NCI-H1048 (cell line): ENCODE data around the gene LAPTM5.

ENCODE experiments used
- DNase-seq: peaks from one replicate; lab custom pipeline; 2025; lab: John Stamatoyannopoulos, UW

LAPTM5 gene

DNA sequence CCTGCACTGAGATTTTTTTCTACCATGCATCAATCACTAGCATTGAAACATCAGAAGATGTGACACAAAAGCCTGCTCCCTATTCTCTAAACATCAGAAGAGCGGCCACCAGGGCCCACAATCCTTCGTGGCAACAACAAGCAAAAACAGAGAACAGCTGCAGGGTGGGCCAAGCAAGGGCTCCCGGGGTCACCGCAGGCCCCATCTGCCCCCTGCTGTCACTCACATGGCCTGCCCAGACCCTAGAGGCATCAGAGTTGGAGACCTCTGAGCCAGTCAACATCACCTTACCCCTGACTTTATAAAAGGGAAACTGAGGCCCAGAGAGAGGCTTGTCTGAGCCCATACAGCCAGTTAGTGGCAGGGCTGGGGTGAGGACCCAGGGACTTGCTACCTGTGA, 1.8 kb downstream of the LAPTM5 start:
- DNase-seq, result no peak

- DNase-seq, result no peak
These were observed 2.2 kb downstream of the LAPTM5 start for GRCh38 chr1:30755334-30755733.

GRCh38 chr1:30754684-30755171, 2.8 kb downstream of the LAPTM5 start:
- no peak for DNase-seq

- DNase-seq, result no peak
These were observed 3.9 kb downstream of the LAPTM5 start for GRCh38 chr1:30753660-30754123.

DNA sequence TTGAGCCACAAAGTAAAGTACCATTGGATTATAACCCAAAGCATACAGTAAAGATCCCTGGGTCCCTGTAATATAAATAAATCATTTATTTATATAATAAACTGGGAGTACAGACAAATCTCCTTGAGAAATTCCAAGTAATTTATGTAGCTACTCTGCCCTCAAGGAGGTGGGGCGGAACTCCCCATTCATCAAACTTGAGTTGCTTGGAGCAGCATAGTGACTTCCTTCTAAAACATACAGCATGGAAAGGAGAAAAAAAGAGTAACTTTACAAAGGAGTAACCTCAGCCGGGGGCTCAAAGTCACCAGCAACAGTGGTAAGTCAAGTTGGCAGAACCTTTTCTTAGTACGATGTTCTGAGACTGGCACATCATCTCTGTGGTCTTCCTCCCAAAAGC, 4.5 kb downstream of the LAPTM5 start:
- DNase-seq, result no peak

- DNase-seq, result no peak
These were observed 5.0 kb downstream of the LAPTM5 start for GRCh38 chr1:30752651-30752908.

GRCh38 chr1:30751830-30752650, 5.5 kb downstream of the LAPTM5 start:
- DNase-seq, result no peak

DNA sequence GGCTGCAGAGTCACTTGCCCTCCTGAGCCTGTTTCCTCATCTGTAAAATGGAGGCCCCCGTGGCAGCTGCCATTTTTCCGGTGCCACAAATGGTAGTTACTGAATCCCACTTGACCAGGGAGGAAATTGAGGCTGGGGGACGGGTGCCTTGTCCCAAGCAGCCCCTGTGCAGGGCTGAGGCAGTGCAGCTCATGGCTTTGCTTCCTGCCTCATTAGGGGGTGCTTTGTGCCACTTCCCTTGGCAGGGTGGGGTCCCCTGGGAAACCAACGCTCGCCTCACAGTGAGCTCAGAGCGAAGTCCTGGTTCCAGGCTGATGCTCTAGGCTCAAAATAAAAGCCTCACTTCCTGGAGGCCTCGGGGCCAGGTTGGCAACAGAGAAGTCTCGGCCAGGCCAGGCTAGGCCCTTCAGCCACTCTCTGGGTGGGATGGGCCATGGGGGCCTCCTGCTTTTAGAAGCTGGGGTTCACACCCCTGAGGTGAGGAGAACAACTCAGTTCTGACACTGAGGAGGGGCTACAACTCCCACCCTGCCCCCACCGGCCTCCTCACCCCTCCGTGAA, 6.8 kb downstream of the LAPTM5 start:
- no peak for DNase-seq

GRCh38 chr1:30749691-30750583, 7.6 kb downstream of the LAPTM5 start:
- no peak for DNase-seq

DNA sequence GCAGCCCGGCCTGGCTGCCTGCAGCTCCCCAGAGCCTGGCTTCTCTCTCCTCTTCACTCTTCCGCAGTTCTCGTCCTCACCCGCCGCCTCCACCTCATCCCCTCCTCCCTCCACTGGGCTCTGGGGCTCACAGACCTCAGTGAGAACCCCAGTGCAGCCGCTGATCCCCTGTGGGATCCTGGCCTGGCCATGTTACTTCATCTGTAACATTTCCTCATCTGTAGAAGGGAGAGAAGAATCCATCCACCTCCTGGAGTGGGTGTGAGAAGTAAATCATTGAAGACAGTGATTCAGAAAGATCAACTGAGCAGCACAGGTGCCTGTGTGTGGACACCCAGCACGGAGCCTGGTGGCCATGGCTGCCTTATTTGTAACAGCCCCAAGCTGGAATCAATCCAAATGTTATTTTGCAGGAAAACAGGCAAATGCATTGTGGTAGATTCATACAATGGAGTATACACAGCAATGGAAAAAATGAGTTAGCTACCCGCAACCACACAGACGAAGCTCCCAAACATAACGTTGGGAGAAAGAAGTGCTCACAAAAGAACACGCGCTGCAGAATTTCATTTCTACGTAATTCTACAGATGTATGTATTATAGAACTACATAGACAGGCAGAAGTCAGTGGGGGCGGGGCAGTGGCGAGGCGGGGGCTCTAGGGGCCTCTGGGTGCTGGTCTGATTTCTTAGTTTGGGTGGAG, 8.7 kb downstream of the LAPTM5 start:
- DNase-seq, result no peak

DNA sequence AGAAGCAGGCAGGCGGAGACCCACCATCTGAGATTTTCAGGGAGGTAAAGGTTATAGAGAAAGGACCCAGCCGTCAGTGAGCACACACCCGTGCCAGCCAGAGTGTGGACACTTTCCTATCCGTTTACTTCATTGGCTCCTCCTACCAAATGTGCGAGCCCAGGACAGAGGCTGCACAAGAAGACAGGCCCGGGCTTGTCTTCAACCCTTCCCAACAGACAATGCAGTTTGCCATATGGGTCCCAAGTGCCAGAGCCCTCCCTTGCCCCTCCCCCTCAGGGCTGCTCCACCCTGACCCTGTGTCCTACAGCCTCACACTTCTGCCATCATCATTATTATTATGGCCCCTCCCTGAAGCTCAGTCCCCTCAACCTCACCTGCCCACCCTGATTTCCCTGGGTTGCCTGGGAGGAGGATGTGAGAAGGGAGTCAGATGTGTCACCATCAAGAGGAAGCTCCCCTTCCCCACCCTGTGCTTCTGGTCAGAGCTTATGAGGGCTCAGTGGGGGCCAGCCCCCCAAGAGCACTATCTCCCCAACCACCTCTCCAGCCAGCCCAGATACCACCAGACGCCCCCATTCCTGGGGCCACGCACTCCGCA, 9.4 kb downstream of the LAPTM5 start:
- no peak for DNase-seq

DNA sequence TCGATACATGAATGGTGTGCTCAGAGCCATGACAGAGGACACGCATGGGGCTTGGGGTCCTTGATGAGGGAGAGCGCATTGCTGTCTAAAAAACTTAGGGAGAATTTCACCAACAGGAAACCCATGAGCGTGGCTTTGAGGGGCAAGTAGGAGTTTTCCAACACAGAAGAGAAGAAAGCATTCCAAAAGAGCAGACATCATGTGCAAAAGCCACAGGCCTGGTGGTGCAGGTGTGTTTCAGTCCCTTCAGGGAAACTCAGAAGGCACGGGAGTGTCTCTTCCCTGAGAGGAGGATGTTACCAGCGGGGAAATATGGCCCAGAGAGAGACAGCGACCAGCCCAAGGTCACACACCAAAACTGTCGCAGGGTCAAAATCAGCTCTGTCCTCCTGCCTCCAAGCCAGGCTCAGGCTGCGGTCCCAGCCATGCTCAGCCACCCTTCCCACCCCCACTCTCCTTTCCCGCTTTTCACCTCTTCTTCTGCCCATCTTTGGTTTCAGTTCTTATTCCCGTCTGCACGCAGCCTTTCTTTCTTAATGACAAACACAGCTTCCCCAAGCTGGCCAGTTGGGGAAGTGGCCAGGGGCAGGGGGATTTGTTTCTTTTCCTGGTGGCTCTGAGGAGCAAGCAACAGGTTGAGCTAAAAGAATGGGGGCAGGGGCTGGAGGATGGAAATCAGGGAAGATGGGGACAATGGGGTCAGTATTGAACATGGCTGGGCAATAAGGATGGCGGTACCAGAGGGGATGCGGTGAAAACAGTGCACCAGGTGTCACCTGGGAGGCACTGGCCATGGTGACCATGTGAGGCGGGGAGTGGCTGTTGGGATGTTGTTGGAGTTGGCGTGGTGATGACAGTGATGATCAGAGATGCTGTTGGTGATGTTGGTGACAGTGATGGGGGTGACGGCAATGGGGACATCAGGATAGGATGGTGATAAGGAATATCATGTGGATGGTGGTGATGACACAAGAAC, 10.3 kb downstream of the LAPTM5 start:
- DNase-seq, result no peak

DNA sequence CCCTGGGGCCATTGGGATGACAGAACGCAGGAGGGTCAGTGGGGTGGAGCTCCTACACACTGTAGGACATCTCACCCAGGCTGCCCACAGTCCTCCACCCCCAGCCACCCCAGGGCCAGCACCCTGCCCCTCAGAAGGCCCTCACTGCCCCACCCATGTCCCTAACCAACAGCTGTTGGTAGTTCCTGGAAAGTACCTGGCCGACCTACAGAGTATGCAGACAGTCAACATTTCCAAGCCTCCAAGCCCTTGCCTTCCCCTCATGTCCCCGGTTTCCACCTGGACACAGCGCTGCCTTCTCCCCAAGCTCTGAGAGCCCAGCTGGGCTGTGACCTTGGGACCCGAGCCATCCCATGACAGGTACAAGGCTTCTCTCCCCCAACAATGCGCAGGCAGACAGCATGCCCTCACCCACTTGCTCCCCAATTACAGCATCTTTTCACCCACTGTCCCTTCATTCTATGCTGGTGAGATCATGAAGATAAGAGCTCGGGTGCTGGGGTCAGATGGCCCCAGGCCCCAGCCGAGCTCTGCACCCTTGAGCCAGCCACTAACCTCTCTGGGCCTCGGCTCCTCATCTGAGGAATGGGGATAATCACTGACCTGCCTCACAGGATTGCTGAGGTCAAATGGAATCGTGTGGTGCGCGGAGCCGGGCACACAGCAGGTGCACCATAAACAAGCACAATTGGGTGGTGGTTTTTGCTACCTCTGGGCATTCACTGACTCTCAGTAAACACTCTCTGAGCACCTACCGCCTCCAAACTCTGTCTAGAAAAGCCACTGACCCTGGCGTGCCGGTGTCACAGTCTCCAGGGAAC, 11.2 kb downstream of the LAPTM5 start:
- DNase-seq, result no peak

DNA sequence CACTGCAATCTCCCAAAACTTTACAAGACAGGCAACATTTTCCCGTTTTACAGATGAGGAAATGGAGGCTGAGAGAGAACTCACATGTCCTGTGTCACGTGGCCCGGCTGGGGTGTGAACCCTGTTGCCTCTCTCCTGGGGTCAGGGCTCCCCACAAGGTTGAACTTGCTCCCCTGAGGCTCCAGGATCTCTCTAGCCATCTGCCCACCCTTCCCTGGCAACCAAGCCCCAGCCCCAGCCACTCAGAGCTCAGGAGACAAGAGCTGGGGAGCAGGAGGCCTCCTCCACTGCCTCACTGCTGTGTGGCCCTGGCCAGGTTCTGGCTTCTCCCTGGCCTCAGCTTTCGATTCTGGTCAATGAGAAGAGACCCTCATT, 11.8 kb downstream of the LAPTM5 start:
- DNase-seq, result no peak

- no peak for DNase-seq
These were observed 12.3 kb downstream of the LAPTM5 start for GRCh38 chr1:30745156-30745833.

- DNase-seq, result no peak
These were observed 13.4 kb downstream of the LAPTM5 start for GRCh38 chr1:30744060-30744756.

DNA sequence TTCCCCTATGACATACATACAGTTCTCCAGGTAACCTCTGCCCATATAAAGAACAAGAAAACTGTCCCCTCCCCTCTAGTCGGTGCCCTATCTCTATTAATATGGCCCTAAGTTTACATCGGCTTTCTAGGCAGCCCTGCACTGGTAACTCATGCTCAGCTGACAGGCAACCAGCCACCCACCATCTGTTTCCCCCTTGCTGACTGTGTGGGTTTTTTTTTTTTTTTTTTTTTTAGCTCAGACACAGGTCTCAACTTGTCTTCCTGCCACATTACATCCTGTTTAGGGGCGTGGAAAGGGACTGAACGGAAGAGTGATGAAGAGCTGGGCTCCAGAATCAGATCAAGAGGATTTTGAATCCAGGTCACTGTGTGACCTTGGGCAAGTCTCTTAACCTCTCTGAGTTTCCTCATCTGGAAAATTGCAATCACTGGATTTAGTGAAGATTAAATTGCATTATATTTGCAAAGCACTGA, 14.0 kb downstream of the LAPTM5 start:
- DNase-seq, result no peak

GRCh38 chr1:30742963-30743559, 14.5 kb downstream of the LAPTM5 start:
- DNase-seq, result no peak
